Activated CD4-positive, alpha-beta T cell treated with anti-CD3 and anti-CD28 coated beads, Interleukin-2, amount 50 U/mL, for 16 hours (primary cell): ENCODE results near the gene USP48.
"Not testable (repeated sequence)": the region's sequence is repeated elsewhere in the genome, so short reads cannot be mapped to it uniquely, and the experiment has no call there.

Experiments used
- DNase-seq: peaks from one replicate; pipeline ENCODE4 v3.0.0-alpha.2; 2020

The USP48 gene

GRCh38 chr1:21815724-21816321 lies 32.9 kb upstream of the USP48 start:
- no peak for DNase-seq

- DNase-seq = no peak
These were observed 32.1 kb upstream of the USP48 start for GRCh38 chr1:21814981-21815582.

- peak; percentile 23 for DNase-seq
These were observed 31.4 kb upstream of the USP48 start for GRCh38 chr1:21814241-21814918.

GRCh38 chr1:21813542-21813941 lies 30.6 kb upstream of the USP48 start:
- no peak for DNase-seq

- DNase-seq = no peak
These were observed 28.9 kb upstream of the USP48 start, which contains the start of gene LDLRAD2 for GRCh38 chr1:21811875-21812305. LDLRAD2 (plus strand) TSS chr1:21812265; CDS start chr1:21812452, 187 bp downstream.

GRCh38 chr1:21804536-21804935 lies 21.6 kb upstream of the USP48 start:
- DNase-seq = no peak

- no peak for DNase-seq
These were observed 18.2 kb upstream of the USP48 start for GRCh38 chr1:21801100-21801499.

GRCh38 chr1:21799730-21800129 lies 16.8 kb upstream of the USP48 start:
- no peak for DNase-seq

GRCh38 chr1:21795075-21795474 lies 12.1 kb upstream of the USP48 start:
- DNase-seq = no peak

GRCh38 chr1:21794656-21795055 lies 11.7 kb upstream of the USP48 start:
- DNase-seq = no peak

GRCh38 chr1:21793104-21793503 lies 10.2 kb upstream of the USP48 start:
- DNase-seq = no peak

GRCh38 chr1:21786640-21787039 lies 3.7 kb upstream of the USP48 start:
- DNase-seq = no peak

GRCh38 chr1:21785764-21786163 lies 2.8 kb upstream of the USP48 start:
- not testable (repeated sequence) for DNase-seq

- no peak for DNase-seq
These were observed 992 bp upstream of the USP48 start for GRCh38 chr1:21783679-21784603.

GRCh38 chr1:21782349-21782867 lies 541 bp downstream of the USP48 start:
- peak; percentile 58 for DNase-seq

- peak; percentile 18 for DNase-seq
These were observed 1.1 kb downstream of the USP48 start for GRCh38 chr1:21781815-21782348.

- DNase-seq = peak; percentile 85
These were observed 3.1 kb downstream of the USP48 start for GRCh38 chr1:21779613-21780521.

GRCh38 chr1:21778405-21778727 lies 4.6 kb downstream of the USP48 start:
- DNase-seq = no peak

GRCh38 chr1:21776925-21777324 lies 6.0 kb downstream of the USP48 start:
- not testable (repeated sequence) for DNase-seq

- peak; percentile 22 for DNase-seq
These were observed 6.9 kb downstream of the USP48 start for GRCh38 chr1:21775985-21776562.

- no peak for DNase-seq
These were observed 7.4 kb downstream of the USP48 start for GRCh38 chr1:21775550-21775914.
